Activated CD8-positive, alpha-beta memory T cell treated with anti-CD3 and anti-CD28 coated beads, Interleukin-2, amount 10 ng/mL, durations not matched to agents 7 days and 5 days (primary cell): ENCODE data around the gene GULP1. TPM values are rescaled to one million over a fixed set of nuclear protein-coding genes. Genes with fewer than 3 reads are reported as not detected.
"Not testable (repeated sequence)": the region's sequence is repeated elsewhere in the genome, so short reads cannot be mapped to it uniquely, and the experiment has no call there.

Source experiments
- ATAC-seq: fragments of 150-1000 bp; cut with Tn5 transposase; one replicate; pipeline ENCODE4 v1.10.0; 2021; ENCODE audit warnings: moderate library complexity
- CTCF ChIA-PET: fragments of 350-600 bp; sonication (Branson Sonifier 250); formaldehyde crosslinking; loops from one replicate; lab custom pipeline; 2021; ENCODE audit warnings: antibody characterized with exemption; lab: Charles Lee
- DNase-seq: peaks from one replicate; pipeline ENCODE4 v3.0.0-alpha.2; 2020
- H3K27ac Mint-ChIP-seq: one replicate; pipeline ENCODE4 v1.8.0; 2021; ENCODE audit warnings: mild to moderate bottlenecking, mixed read lengths
- H3K27me3 Mint-ChIP-seq: one replicate; pipeline ENCODE4 v1.8.0; 2021; ENCODE audit warnings: mixed read lengths
- H3K36me3 Mint-ChIP-seq: one replicate; pipeline ENCODE4 v1.8.0; 2021; ENCODE audit warnings: mild to moderate bottlenecking, mixed read lengths
- H3K4me1 Mint-ChIP-seq: one replicate; pipeline ENCODE4 v1.8.0; 2021; ENCODE audit warnings: mixed read lengths
- H3K4me3 Mint-ChIP-seq: one replicate; pipeline ENCODE4 v1.8.0; 2021; ENCODE audit warnings: mild to moderate bottlenecking, moderate library complexity, mixed read lengths
- H3K9me3 Mint-ChIP-seq: one replicate; pipeline ENCODE4 v1.8.0; 2022; ENCODE audit warnings: low read depth, mixed read lengths
- total RNA-seq, 2 experiments: library from RNA; stranded (reverse); gene quantifications; one replicate each; pipeline ENCODE4 v1.2.3, GENCODE V29; 2021

Gene GULP1
- total RNA-seq, 2 experiments from 2014 or later: not detected

- DNase-seq (no peak), ATAC-seq (no peak)
- Mint-ChIP-seq H3K9me3 (no peaks in the 10 kb centered on the region), H3K4me3 (no peak overlapping the region), H3K4me1 (no peaks in the 10 kb centered on the region), H3K36me3 (no peaks in the 10 kb centered on the region), H3K27me3 (no peaks in the 10 kb centered on the region), H3K27ac (no peak overlapping the region)
- CTCF ChIA-PET: no interaction called here
Observed at GRCh38 chr2:188517549-188518215, 226.0 kb downstream of the GULP1 start.

- H3K9me3 Mint-ChIP-seq: no peaks in the 10 kb centered on the region
- CTCF ChIA-PET: no interaction called here
- H3K4me1 Mint-ChIP-seq: no peaks in the 10 kb centered on the region
- H3K4me3 Mint-ChIP-seq: no peak overlapping the region
- no peaks in the 10 kb centered on the region for H3K27me3 Mint-ChIP-seq
- no peak for DNase-seq
- H3K27ac Mint-ChIP-seq: no peak overlapping the region
- no peak for ATAC-seq
- no peaks in the 10 kb centered on the region for H3K36me3 Mint-ChIP-seq
Observed at GRCh38 chr2:188518381-188518780, 226.7 kb downstream of the GULP1 start.

- H3K27me3 Mint-ChIP-seq: no peaks in the 10 kb centered on the region
- no peak for DNase-seq
- H3K4me3 Mint-ChIP-seq: no peak overlapping the region
- no peaks in the 10 kb centered on the region for H3K4me1 Mint-ChIP-seq
- no peaks in the 10 kb centered on the region for H3K36me3 Mint-ChIP-seq
- H3K27ac Mint-ChIP-seq: no peak overlapping the region
- CTCF ChIA-PET: no interaction called here
- no peak for ATAC-seq
- no peaks in the 10 kb centered on the region for H3K9me3 Mint-ChIP-seq
Observed at GRCh38 chr2:188519136-188519535, 227.5 kb downstream of the GULP1 start.

DNA sequence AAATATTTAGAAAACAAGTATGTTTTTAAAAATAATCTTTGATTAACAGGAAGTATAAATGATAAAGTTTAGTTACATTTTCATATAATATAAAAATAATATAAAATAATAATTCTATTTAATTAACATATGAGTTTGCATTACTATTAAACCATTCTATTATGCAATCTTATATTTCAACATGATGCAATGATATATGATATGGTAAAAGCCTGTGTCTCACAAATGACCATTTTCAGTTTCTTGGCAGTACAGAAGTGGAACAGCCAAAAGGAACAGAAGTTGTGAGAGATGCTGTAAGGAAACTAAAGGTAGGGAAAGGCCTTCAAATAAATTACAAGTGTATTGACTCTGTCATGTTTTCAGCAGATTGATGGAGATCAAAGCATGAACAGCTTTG is 230.8 kb downstream of the GULP1 start:
- CTCF ChIA-PET: no interaction called here
- Mint-ChIP-seq H3K4me1 (no peaks in the 10 kb centered on the region), H3K4me3 (no peak overlapping the region), H3K27me3 (no peaks in the 10 kb centered on the region), H3K9me3 (no peaks in the 10 kb centered on the region), H3K27ac (no peak overlapping the region), H3K36me3 (no peaks in the 10 kb centered on the region)
- ATAC-seq (no peak), DNase-seq (no peak)

- Mint-ChIP-seq H3K36me3 (no peaks in the 10 kb centered on the region), H3K27me3 (no peaks in the 10 kb centered on the region), H3K4me3 (no peak overlapping the region), H3K4me1 (no peaks in the 10 kb centered on the region), H3K27ac (no peak overlapping the region), H3K9me3 (no peaks in the 10 kb centered on the region)
- DNase-seq (no peak), ATAC-seq (no peak)
- CTCF ChIA-PET: no interaction called here
Observed at GRCh38 chr2:188523919-188524318, 232.2 kb downstream of the GULP1 start.

- no peak overlapping the region for H3K4me3 Mint-ChIP-seq
- DNase-seq (no peak), ATAC-seq (no peak)
- H3K27me3 Mint-ChIP-seq: no peaks in the 10 kb centered on the region
- no peaks in the 10 kb centered on the region for H3K9me3 Mint-ChIP-seq
- no peaks in the 10 kb centered on the region for H3K4me1 Mint-ChIP-seq
- CTCF ChIA-PET: interaction anchor here (0.8 to 1.2 kb wide), 2 partner anchors 780 to 883 kb away, joined by 3 read pairs; no protein-coding TSS in a partner anchor
- H3K36me3 Mint-ChIP-seq: no peaks in the 10 kb centered on the region
- H3K27ac Mint-ChIP-seq: no peak overlapping the region
Observed at GRCh38 chr2:188524519-188525113, 232.9 kb downstream of the GULP1 start.

DNA sequence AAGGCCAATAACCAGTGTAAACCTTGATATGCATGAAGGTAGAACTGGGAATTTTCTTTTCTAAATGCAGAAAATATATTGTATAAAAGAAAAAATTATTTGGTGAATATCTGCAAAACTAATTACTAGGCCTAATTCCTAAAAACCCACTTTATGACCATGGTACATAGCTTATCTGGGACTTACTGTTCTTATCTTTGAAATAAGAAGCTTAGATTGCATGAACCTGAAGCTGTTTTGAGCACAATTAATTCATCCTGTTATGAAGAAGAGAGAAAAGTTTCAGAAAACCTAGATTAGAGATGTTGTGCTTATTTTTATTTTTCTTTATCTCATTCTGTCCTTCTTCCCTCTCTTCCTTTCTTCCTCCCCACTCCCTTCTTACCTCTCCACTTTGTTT is 235.0 kb downstream of the GULP1 start:
- Mint-ChIP-seq H3K27ac (no peak overlapping the region), H3K36me3 (no peaks in the 10 kb centered on the region), H3K4me1 (no peaks in the 10 kb centered on the region), H3K4me3 (no peak overlapping the region), H3K9me3 (no peaks in the 10 kb centered on the region), H3K27me3 (no peaks in the 10 kb centered on the region)
- no peak for ATAC-seq
- no peak for DNase-seq
- CTCF ChIA-PET: no interaction called here

GRCh38 chr2:188527141-188527540 is 235.5 kb downstream of the GULP1 start:
- DNase-seq (no peak), ATAC-seq (no peak)
- H3K9me3 Mint-ChIP-seq: no peaks in the 10 kb centered on the region
- H3K27ac Mint-ChIP-seq: no peak overlapping the region
- H3K4me1 Mint-ChIP-seq: no peaks in the 10 kb centered on the region
- H3K36me3 Mint-ChIP-seq: no peaks in the 10 kb centered on the region
- H3K27me3 Mint-ChIP-seq: no peaks in the 10 kb centered on the region
- CTCF ChIA-PET: no interaction called here
- no peak overlapping the region for H3K4me3 Mint-ChIP-seq

DNA sequence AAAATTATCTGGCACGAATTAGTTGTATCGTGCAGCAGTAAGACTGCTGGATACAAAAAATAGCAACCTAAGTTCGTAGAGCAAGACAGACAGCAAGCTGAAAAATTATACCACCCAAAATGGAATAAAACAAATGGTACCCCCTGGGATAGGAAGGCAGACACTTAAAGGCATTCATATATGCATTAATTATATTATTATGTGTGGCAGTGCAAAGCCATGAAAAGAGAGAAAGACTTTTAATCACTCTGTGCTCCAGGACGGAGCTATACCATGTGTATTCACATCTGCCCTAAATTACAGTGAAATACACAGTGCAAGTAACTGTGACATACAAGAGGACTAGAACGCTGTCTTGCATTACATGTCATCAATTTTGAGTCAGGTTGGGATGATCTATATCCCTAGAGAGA is 235.9 kb downstream of the GULP1 start:
- no peaks in the 10 kb centered on the region for H3K36me3 Mint-ChIP-seq
- H3K27me3 Mint-ChIP-seq: no peaks in the 10 kb centered on the region
- CTCF ChIA-PET: no interaction called here
- H3K4me1 Mint-ChIP-seq: no peaks in the 10 kb centered on the region
- DNase-seq (no peak), ATAC-seq (no peak)
- H3K27ac Mint-ChIP-seq: no peak overlapping the region
- no peaks in the 10 kb centered on the region for H3K9me3 Mint-ChIP-seq
- no peak overlapping the region for H3K4me3 Mint-ChIP-seq

GRCh38 chr2:188529710-188530109 is 238.0 kb downstream of the GULP1 start:
- H3K9me3 Mint-ChIP-seq: no peaks in the 10 kb centered on the region
- H3K27me3 Mint-ChIP-seq: no peaks in the 10 kb centered on the region
- H3K27ac Mint-ChIP-seq: no peak overlapping the region
- DNase-seq (no peak), ATAC-seq (no peak)
- H3K36me3 Mint-ChIP-seq: no peaks in the 10 kb centered on the region
- CTCF ChIA-PET: no interaction called here
- H3K4me1 Mint-ChIP-seq: no peaks in the 10 kb centered on the region
- no peak overlapping the region for H3K4me3 Mint-ChIP-seq

- no peak overlapping the region for H3K4me3 Mint-ChIP-seq
- no peaks in the 10 kb centered on the region for H3K9me3 Mint-ChIP-seq
- no peak overlapping the region for H3K27ac Mint-ChIP-seq
- ATAC-seq (no peak), DNase-seq (no peak)
- H3K27me3 Mint-ChIP-seq: no peaks in the 10 kb centered on the region
- H3K4me1 Mint-ChIP-seq: no peaks in the 10 kb centered on the region
- CTCF ChIA-PET: interaction anchor here (0.5 kb wide), 1 partner anchor 145 kb away, joined by 3 read pairs; no protein-coding TSS in a partner anchor
- H3K36me3 Mint-ChIP-seq: no peaks in the 10 kb centered on the region
Observed at GRCh38 chr2:188534875-188535274, 243.2 kb downstream of the GULP1 start.

- Mint-ChIP-seq H3K27me3 (no peaks in the 10 kb centered on the region), H3K36me3 (no peaks in the 10 kb centered on the region), H3K4me1 (no peaks in the 10 kb centered on the region), H3K4me3 (no peak overlapping the region), H3K27ac (no peak overlapping the region), H3K9me3 (no peaks in the 10 kb centered on the region)
- ATAC-seq (no peak), DNase-seq (no peak)
- CTCF ChIA-PET: no interaction called here
Observed at GRCh38 chr2:188551671-188552070, 260.0 kb downstream of the GULP1 start.

DNA sequence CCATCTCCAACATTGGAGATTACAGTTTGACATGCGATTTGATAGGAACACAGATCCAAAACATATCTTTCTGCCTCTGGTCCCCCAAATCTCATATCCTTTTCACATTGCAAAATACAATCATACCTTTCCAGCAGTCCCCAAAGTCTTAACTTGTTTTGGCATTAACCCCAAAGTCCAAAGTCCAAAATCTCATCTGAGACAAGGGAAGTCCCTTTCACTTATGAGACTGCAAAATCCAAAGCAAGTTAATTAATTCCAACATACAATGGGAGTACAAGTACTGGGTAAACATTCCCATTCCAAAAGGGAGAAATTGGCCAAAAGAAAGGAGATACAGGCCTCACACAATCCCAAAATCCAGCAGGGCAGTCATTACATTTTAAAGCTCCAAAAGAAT is 265.4 kb downstream of the GULP1 start:
- Mint-ChIP-seq H3K4me1 (no peaks in the 10 kb centered on the region), H3K27ac (no peak overlapping the region), H3K27me3 (no peaks in the 10 kb centered on the region), H3K4me3 (no peak overlapping the region), H3K9me3 (peaks cover 6% of the 10 kb centered on the region), H3K36me3 (no peaks in the 10 kb centered on the region)
- CTCF ChIA-PET: no interaction called here
- DNase-seq (no peak), ATAC-seq (no peak)

- DNase-seq, H3K4me3 Mint-ChIP-seq, H3K9me3 Mint-ChIP-seq, H3K27ac Mint-ChIP-seq, ATAC-seq, H3K4me1 Mint-ChIP-seq, H3K36me3 Mint-ChIP-seq, H3K27me3 Mint-ChIP-seq, CTCF ChIA-PET: not testable (repeated sequence)
Observed at GRCh38 chr2:188559455-188559854, 267.8 kb downstream of the GULP1 start.
